NCI-H345 treated with DMSO at 0.1 percent for 48 hours (cell line): ENCODE data around the gene LRRK2.
"Not testable (repeated sequence)": the region's sequence is repeated elsewhere in the genome, so short reads cannot be mapped to it uniquely, and the experiment has no call there.

ENCODE experiments used
- DNase-seq: peaks from one replicate; lab custom pipeline; 2025; ENCODE audit not compliant: unreplicated experiment; lab: John Stamatoyannopoulos, UW

The LRRK2 gene

GRCh38 chr12:40211186-40211585, 13.6 kb upstream of the LRRK2 start:
- not testable (repeated sequence) for DNase-seq

GRCh38 chr12:40212566-40212965, 12.2 kb upstream of the LRRK2 start:
- no peak for DNase-seq

- DNase-seq = no peak
Measured at GRCh38 chr12:40215982-40216381, 8.8 kb upstream of the LRRK2 start.

- DNase-seq = no peak
Measured at GRCh38 chr12:40216516-40217288, 8.1 kb upstream of the LRRK2 start.

- no peak for DNase-seq
Measured at GRCh38 chr12:40219760-40220159, 5.0 kb upstream of the LRRK2 start.

- no peak for DNase-seq
Measured at GRCh38 chr12:40222247-40222646, 2.5 kb upstream of the LRRK2 start.

GRCh38 chr12:40223646-40224045, 1.2 kb upstream of the LRRK2 start:
- no peak for DNase-seq

- DNase-seq = no peak
Measured at GRCh38 chr12:40225337-40225983, 663 bp downstream of the LRRK2 start.

- DNase-seq = no peak
Measured at GRCh38 chr12:40225984-40226602, 1.3 kb downstream of the LRRK2 start.

GRCh38 chr12:40226705-40227104, 1.9 kb downstream of the LRRK2 start:
- no peak for DNase-seq

- DNase-seq = no peak
Measured at GRCh38 chr12:40227447-40227846, 2.6 kb downstream of the LRRK2 start.

GRCh38 chr12:40228727-40229126, 3.9 kb downstream of the LRRK2 start:
- no peak for DNase-seq

- no peak for DNase-seq
Measured at GRCh38 chr12:40229690-40230651, 5.2 kb downstream of the LRRK2 start.

- DNase-seq = no peak
Measured at GRCh38 chr12:40232602-40233001, 7.8 kb downstream of the LRRK2 start.

- DNase-seq = no peak
Measured at GRCh38 chr12:40233741-40234367, 9.1 kb downstream of the LRRK2 start.

GRCh38 chr12:40236357-40236850, 11.6 kb downstream of the LRRK2 start:
- DNase-seq = no peak

- DNase-seq = no peak
Measured at GRCh38 chr12:40238266-40238902, 13.6 kb downstream of the LRRK2 start.

GRCh38 chr12:40238979-40239378, 14.2 kb downstream of the LRRK2 start:
- no peak for DNase-seq

GRCh38 chr12:40240779-40241178, 16.0 kb downstream of the LRRK2 start:
- DNase-seq = no peak

- no peak for DNase-seq
Measured at GRCh38 chr12:40241741-40242140, 16.9 kb downstream of the LRRK2 start.
